H9 (cell line): ENCODE data around the gene DCX. TPM values are rescaled to one million over a fixed set of nuclear protein-coding genes. Genes with fewer than 3 reads are reported as not detected.

Experiments used
- DNase-seq: peaks from one replicate; pipeline ENCODE4 v3.0.0-alpha.2; 2017
- H2AFZ ChIP-seq: one replicate; pipeline ENCODE4 v1.6.1; 2013; ENCODE audit warnings: mild to moderate bottlenecking, low read length, control low read depth, moderate library complexity
- H2AK5ac ChIP-seq: 2 replicates; pipeline ENCODE4 v1.6.1; 2013; ENCODE audit warnings: low read length, control low read depth, mixed read lengths; ENCODE audit not compliant: insufficient read length
- H2BK120ac ChIP-seq: one replicate; pipeline ENCODE4 v1.6.1; 2013; ENCODE audit warnings: low read depth, mild to moderate bottlenecking, low read length, control low read depth, inconsistent platforms; ENCODE audit not compliant: poor library complexity, severe bottlenecking
- H2BK12ac ChIP-seq: 2 replicates; pipeline ENCODE4 v1.6.1; 2013; ENCODE audit warnings: low read length, control low read depth, mixed read lengths, low read depth; ENCODE audit not compliant: insufficient read length
- H2BK15ac ChIP-seq: 2 replicates; pipeline ENCODE4 v1.6.1; 2013; ENCODE audit warnings: low read depth, low read length, control low read depth
- H2BK20ac ChIP-seq: one replicate; pipeline ENCODE4 v1.6.1; 2013; ENCODE audit warnings: low read depth, mild to moderate bottlenecking, low read length, control low read depth, inconsistent platforms; ENCODE audit not compliant: poor library complexity, severe bottlenecking
- H2BK5ac ChIP-seq: 2 replicates; pipeline ENCODE4 v1.6.1; 2013; ENCODE audit warnings: low read length, control low read depth, mixed read lengths; ENCODE audit not compliant: insufficient read length
- H3K14ac ChIP-seq: 2 replicates; pipeline ENCODE4 v1.6.1; 2013; ENCODE audit warnings: low read length, control low read depth; ENCODE audit not compliant: insufficient read depth
- H3K18ac ChIP-seq: 2 replicates; pipeline ENCODE4 v1.6.1; 2013; ENCODE audit warnings: low read depth, mild to moderate bottlenecking, mixed read lengths, low read length, control low read depth; ENCODE audit not compliant: insufficient read length
- H3K23ac ChIP-seq: 2 replicates; pipeline ENCODE4 v1.6.1; 2013; ENCODE audit warnings: low read length, control low read depth, mixed read lengths, low read depth; ENCODE audit not compliant: insufficient read length
- H3K23me2 ChIP-seq: 2 replicates; pipeline ENCODE4 v1.6.1; 2013; ENCODE audit warnings: low read depth, mild to moderate bottlenecking, mixed read lengths, low read length, control low read depth; ENCODE audit not compliant: insufficient read length, poor library complexity, severe bottlenecking
- H3K27ac ChIP-seq: 2 replicates; pipeline ENCODE4 v1.5.1; 2013; ENCODE audit warnings: low read length, control low read depth, mixed read lengths, low read depth; ENCODE audit not compliant: insufficient read length
- H3K27me3 ChIP-seq: 2 replicates; pipeline ENCODE4 v1.6.1; 2013; ENCODE audit warnings: low read length, control low read depth, inconsistent platforms; ENCODE audit not compliant: insufficient read depth
- H3K4ac ChIP-seq: 2 replicates; pipeline ENCODE4 v1.6.1; 2013; ENCODE audit warnings: low read depth, mild to moderate bottlenecking, control low read depth, inconsistent platforms, low read length, moderate library complexity
- H3K4me1 ChIP-seq: 2 replicates; pipeline ENCODE4 v1.6.1; 2013; ENCODE audit warnings: low read length, control low read depth, inconsistent platforms; ENCODE audit not compliant: insufficient read depth
- H3K4me2 ChIP-seq: 2 replicates; pipeline ENCODE4 v1.6.1; 2013; ENCODE audit warnings: low read length, control low read depth, mixed read lengths; ENCODE audit not compliant: insufficient read length, insufficient read depth
- H3K56ac ChIP-seq: 2 replicates; pipeline ENCODE4 v1.6.1; 2013; ENCODE audit warnings: low read depth, mild to moderate bottlenecking, mixed read lengths, low read length, control low read depth; ENCODE audit not compliant: insufficient read length
- H3K79me1 ChIP-seq: 2 replicates; pipeline ENCODE4 v1.6.1; 2013; ENCODE audit warnings: low read depth, mild to moderate bottlenecking, moderate library complexity, low read length, control low read depth, inconsistent platforms; ENCODE audit not compliant: insufficient read depth, poor library complexity, severe bottlenecking
- H3K79me2 ChIP-seq: 2 replicates; pipeline ENCODE4 v1.6.1; 2013; ENCODE audit warnings: low read length, control low read depth, inconsistent platforms; ENCODE audit not compliant: insufficient read depth
- H3K9ac ChIP-seq: 2 replicates; pipeline ENCODE4 v1.6.1; 2013; ENCODE audit warnings: low read length, control low read depth, mixed read lengths; ENCODE audit not compliant: insufficient read length; ENCODE audit errors: extremely low read depth
- H3K9me3 ChIP-seq: one replicate; pipeline ENCODE4 v1.6.1; 2013; ENCODE audit warnings: low read depth, low read length, inconsistent platforms; ENCODE audit not compliant: control insufficient read depth
- H3T11ph ChIP-seq: one replicate; pipeline ENCODE4 v1.6.1; 2013; ENCODE audit warnings: mild to moderate bottlenecking, low read length, control low read depth, inconsistent platforms
- H4K20me1 ChIP-seq: one replicate; pipeline ENCODE4 v1.6.1; 2013; ENCODE audit not compliant: control insufficient read depth, insufficient read length, insufficient read depth
- H4K5ac ChIP-seq: 2 replicates; pipeline ENCODE4 v1.6.1; 2013; ENCODE audit warnings: low read depth, mild to moderate bottlenecking, mixed read lengths, low read length, control low read depth; ENCODE audit not compliant: insufficient read length
- H4K8ac ChIP-seq: replicated peaks from 2 replicates; pipeline ENCODE4 v1.6.1; 2013; ENCODE audit warnings: low read length, control low read depth, mixed read lengths, low read depth; ENCODE audit not compliant: insufficient read length
- H4K91ac ChIP-seq: 2 replicates; pipeline ENCODE4 v1.6.1; 2013; ENCODE audit warnings: low read depth, mild to moderate bottlenecking, moderate library complexity, mixed read lengths, low read length, control low read depth; ENCODE audit not compliant: insufficient read length
- H3K27ac Mint-ChIP-seq, 3 experiments: 2 replicates in 2 of 3; 3 replicates in 1 of 3; pipeline ENCODE4 v1.8.0; 2020 to 2021; ENCODE audit warnings: mixed read lengths in 3 of 3, mild to moderate bottlenecking in 1 of 3, moderate library complexity in 1 of 3
- H3K27me3 Mint-ChIP-seq: 2 replicates; pipeline ENCODE4 v1.8.0; 2021; ENCODE audit warnings: low read depth, mild to moderate bottlenecking, moderate library complexity, mixed read lengths
- H3K36me3 Mint-ChIP-seq, 3 experiments: 2 replicates in 2 of 3; 3 replicates in 1 of 3; pipeline ENCODE4 v1.8.0; 2020 to 2021; ENCODE audit warnings: low read depth in 3 of 3, mixed read lengths in 3 of 3; ENCODE audit not compliant: insufficient read depth in 1 of 3
- H3K4me1 Mint-ChIP-seq, 2 experiments: 2 replicates each; pipeline ENCODE4 v1.8.0; 2020; ENCODE audit warnings: mixed read lengths in 2 of 2
- H3K4me3 Mint-ChIP-seq, 2 experiments: 2 replicates in 1 of 2; 3 replicates in 1 of 2; pipeline ENCODE4 v1.8.0; 2020 to 2021; ENCODE audit warnings: mild to moderate bottlenecking in 2 of 2, mixed read lengths in 2 of 2, moderate library complexity in 1 of 2
- H3K9me3 Mint-ChIP-seq, 2 experiments: 2 replicates in 1 of 2; 3 replicates in 1 of 2; pipeline ENCODE4 v1.8.0; 2020; ENCODE audit warnings: mild to moderate bottlenecking in 2 of 2, mixed read lengths in 2 of 2, moderate library complexity in 1 of 2
- total RNA-seq: library from RNA; stranded (reverse); gene quantifications from 2 replicates; pipeline ENCODE4 v1.2.1, GENCODE V29; 2021
- TF ChIP-seq, protein P1 (sequence below): fragments of 200-600 bp; sonication (generic); conservative IDR thresholded peaks from 3 replicates; pipeline ENCODE4 v1.8.0; 2021; ENCODE audit warnings: antibody characterized with exemption, mild to moderate bottlenecking

Gene DCX
- total RNA-seq, 1 experiment from 2014 or later, result 2.0 TPM

DNA sequence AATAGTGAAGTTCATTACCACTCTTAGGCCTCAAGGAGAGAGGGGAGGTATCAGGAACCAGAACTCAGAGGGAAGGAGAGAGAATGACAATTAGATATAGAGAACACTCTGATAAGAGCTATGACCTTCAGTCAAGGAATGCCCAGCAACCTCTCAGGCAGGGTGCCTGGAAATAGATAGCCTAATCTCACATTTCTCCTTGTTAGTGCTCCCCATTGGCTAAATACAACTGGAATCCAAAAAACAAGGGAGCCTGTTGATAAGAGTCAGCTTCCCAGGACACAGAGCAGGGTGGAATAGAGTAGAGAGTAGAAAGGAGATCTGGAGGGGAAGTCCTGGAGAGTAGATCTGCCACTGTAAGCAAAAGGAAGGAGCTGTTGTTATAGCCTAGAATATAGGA lies 62.1 kb downstream of the DCX start:
- Histone ChIP-seq H3K23me2 (no peaks in the 10 kb centered on the region), H3K18ac (no peak overlapping the region), H3K79me1 (no peaks in the 10 kb centered on the region), H3K23ac (no peak overlapping the region), H4K8ac (no peak overlapping the region), H3K79me2 (peaks cover 2% of the 10 kb centered on the region; the same call in 1 of the 2 replicates), H2AFZ (no peak overlapping the region), H3K4ac (no peak overlapping the region), H3K14ac (no peak overlapping the region), H3K27ac (no peak overlapping the region), H2BK120ac (no peak overlapping the region), H2BK20ac (no peak overlapping the region), H3K4me2 (no peak overlapping the region), H3T11ph (no peak overlapping the region), H3K9me3 (no peaks in the 10 kb centered on the region), H3K56ac (no peak overlapping the region), H4K20me1 (no peaks in the 10 kb centered on the region), H2BK15ac (no peak overlapping the region), H3K9ac (no peak overlapping the region), H3K27me3 (no peaks in the 10 kb centered on the region), H2BK5ac (no peak overlapping the region), H2AK5ac (no peak overlapping the region), H2BK12ac (no peak overlapping the region), H4K91ac (no peak overlapping the region), H3K4me1 (no peaks in the 10 kb centered on the region), H4K5ac (no peak overlapping the region)
- peaks cover 2 to 4% of the 10 kb centered on the region in 2 experiments; a peak in 4 of 5 replicates for H3K9me3 Mint-ChIP-seq
- H3K4me1 Mint-ChIP-seq, result no peaks in the 10 kb centered on the region
- H3K4me3 Mint-ChIP-seq, result no peak overlapping the region
- peaks cover 0 to 5% (median 0%) of the 10 kb centered on the region in 3 experiments; a peak in 3 of 7 replicates for H3K36me3 Mint-ChIP-seq
- H3K27ac Mint-ChIP-seq, result no peak overlapping the region
- no peak for DNase-seq
- TF ChIP-seq, protein P1, sequence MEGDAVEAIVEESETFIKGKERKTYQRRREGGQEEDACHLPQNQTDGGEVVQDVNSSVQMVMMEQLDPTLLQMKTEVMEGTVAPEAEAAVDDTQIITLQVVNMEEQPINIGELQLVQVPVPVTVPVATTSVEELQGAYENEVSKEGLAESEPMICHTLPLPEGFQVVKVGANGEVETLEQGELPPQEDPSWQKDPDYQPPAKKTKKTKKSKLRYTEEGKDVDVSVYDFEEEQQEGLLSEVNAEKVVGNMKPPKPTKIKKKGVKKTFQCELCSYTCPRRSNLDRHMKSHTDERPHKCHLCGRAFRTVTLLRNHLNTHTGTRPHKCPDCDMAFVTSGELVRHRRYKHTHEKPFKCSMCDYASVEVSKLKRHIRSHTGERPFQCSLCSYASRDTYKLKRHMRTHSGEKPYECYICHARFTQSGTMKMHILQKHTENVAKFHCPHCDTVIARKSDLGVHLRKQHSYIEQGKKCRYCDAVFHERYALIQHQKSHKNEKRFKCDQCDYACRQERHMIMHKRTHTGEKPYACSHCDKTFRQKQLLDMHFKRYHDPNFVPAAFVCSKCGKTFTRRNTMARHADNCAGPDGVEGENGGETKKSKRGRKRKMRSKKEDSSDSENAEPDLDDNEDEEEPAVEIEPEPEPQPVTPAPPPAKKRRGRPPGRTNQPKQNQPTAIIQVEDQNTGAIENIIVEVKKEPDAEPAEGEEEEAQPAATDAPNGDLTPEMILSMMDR, result no peak
- no peaks in the 10 kb centered on the region for H3K27me3 Mint-ChIP-seq
